ENCODE data around the gene COASY.

Gene COASY

DNA sequence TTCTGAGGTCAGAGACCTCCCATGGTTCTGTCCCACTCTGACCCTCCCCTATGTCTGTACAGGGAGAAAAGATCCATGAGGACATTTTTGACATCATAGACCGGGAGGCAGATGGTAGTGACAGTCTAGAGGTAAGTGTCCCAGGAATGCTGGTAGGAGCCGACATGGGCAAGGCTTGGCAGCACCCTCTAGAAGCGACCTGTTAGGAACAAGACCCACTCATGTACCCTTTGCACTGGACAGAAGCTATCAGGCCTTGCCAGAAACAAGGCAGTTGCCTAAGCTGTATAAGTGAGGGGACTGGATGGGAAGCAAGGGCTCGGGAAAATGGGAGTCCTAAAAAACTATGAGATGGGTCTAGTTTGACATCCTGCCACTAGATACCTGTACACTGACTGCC is 50.1 kb downstream of the COASY start:
- peaks cover 38% of the 10 kb centered on the region for H3K36me3 ChIP-seq (ENCODE audit: control insufficient read depth, insufficient read depth, low read length)
- H3K4me1 ChIP-seq (ENCODE audit: control insufficient read depth, insufficient read depth, low read length): peaks cover 4% of the 10 kb centered on the region
- H3K27me3 ChIP-seq (ENCODE audit: control insufficient read depth, insufficient read depth, low read length, poor library complexity, severe bottlenecking): no peaks in the 10 kb centered on the region

DNA sequence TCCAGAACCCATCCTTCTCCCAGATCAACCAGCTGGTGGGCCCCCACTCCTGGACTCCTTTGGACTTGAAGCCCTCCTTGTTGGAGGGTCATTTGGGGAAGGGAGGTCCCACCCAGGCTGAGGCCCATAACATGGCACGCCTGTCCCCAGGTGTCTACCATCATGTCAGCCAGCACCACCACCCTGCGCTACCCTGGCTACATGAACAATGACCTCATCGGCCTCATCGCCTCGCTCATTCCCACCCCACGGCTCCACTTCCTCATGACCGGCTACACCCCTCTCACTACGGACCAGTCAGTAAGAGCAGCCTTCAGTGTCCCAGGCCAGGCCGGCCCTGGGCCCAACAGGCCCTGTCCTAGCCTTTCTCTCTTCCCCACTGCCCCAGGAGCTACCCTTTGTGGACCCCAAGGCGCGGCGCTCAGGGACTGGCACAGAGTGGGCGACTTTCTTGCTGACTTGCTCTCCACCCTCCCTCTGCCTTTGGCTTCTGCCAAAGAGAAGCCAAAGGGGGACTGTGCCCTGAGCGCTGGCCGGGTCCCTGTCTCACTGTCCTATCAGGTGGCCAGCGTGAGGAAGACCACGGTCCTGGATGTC is 51.8 kb downstream of the COASY start:
- 96% methylated on average over 15 of the region's 17 CpGs for WGBS, 2 experiments
- no peaks in the 10 kb centered on the region for H3K9me3 ChIP-seq (ENCODE audit: control insufficient read depth, low read length)
- no peak overlapping the region for H3K4me3 ChIP-seq (ENCODE audit: insufficient read depth, low read depth, low read length)
- H3K27ac ChIP-seq (ENCODE audit: insufficient read depth, low read depth, low read length, poor library complexity, severe bottlenecking): no peak overlapping the region
- peaks cover 4% of the 10 kb centered on the region for H3K4me1 ChIP-seq (ENCODE audit: control insufficient read depth, insufficient read depth, low read length)
- peaks cover 38% of the 10 kb centered on the region for H3K36me3 ChIP-seq (ENCODE audit: control insufficient read depth, insufficient read depth, low read length)
- H3K27me3 ChIP-seq (ENCODE audit: control insufficient read depth, insufficient read depth, low read length, poor library complexity, severe bottlenecking): no peaks in the 10 kb centered on the region

More for the DNA sequence above, 50.1 kb downstream of the COASY start:
- Histone ChIP-seq H3K9me3 (ENCODE audit: control insufficient read depth, low read length) (no peaks in the 10 kb centered on the region), H3K27ac (ENCODE audit: insufficient read depth, low read depth, low read length, poor library complexity, severe bottlenecking) (no peak overlapping the region), H3K4me3 (ENCODE audit: insufficient read depth, low read depth, low read length) (no peak overlapping the region)
- WGBS, 2 experiments: 91 to 94% methylated on average over 4 of the region's 4 CpGs
